Measurements from ENCODE around the gene ALDH1A3.

The ALDH1A3 gene

DNA sequence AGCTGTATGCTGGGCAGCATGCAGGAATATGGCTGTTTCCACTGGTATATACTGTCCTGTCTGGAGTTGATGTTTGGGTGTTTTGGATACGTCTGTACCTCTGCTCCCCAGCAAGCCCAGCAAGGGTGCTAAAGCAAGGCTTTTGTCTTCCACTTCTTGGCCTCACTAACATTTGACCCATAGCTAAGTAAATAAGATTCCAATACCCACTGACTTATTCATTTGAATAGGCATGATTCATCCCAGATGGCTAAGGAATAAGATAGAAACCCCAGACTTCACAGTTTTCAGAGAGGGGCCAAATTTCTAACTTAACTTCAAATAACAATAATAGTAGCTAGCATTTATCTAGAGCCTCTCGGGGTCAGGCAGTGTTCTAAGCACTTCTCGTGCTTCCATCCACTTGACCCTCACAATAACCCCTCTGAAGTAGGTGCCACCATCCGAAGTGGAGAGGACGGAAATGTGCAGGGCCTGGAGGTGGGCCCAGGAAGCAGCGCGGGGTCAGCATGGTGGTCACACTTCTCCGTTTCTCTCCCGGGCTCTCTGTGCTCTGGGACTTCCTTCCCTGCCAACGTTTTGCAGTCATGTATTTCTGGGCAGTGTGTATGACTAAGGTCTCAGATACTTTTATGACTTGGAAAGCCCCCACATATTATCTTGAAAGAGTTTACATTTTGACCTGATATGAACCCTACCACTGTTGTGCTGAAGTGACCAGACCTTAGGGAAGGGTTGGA, 78.9 kb downstream of the ALDH1A3 start:
- DNase-seq, result peak; percentile 26

- DNase-seq, result no peak
Measured at GRCh38 chr15:100959066-100960050, 79.7 kb downstream of the ALDH1A3 start.
